GM12875 (cell line): ENCODE measurements around the gene CR1L.
"Not testable (repeated sequence)": the region's sequence is repeated elsewhere in the genome, so short reads cannot be mapped to it uniquely, and the experiment has no call there.

Experiments used
- H3K4me3 ChIP-seq: one replicate; pipeline ENCODE4 v1.5.1; 2011; ENCODE audit warnings: low read depth, low read length, control low read depth
- CTCF ChIP-seq: IDR thresholded peaks from 2 replicates; pipeline ENCODE4 v1.5.1; 2011; ENCODE audit warnings: low read depth, mild to moderate bottlenecking, control low read depth, inconsistent platforms, low read length, moderate library complexity, borderline replicate concordance; ENCODE audit not compliant: insufficient read depth

Gene CR1L

GRCh38 chr1:207754974-207755700, 110.2 kb downstream of the CR1L start:
- TF ChIP-seq CTCF = no peak
- no peak overlapping the region for H3K4me3 ChIP-seq

GRCh38 chr1:207755846-207756693, 111.1 kb downstream of the CR1L start:
- no peak for TF ChIP-seq CTCF
- no peak overlapping the region for H3K4me3 ChIP-seq

- no peak overlapping the region for H3K4me3 ChIP-seq
- TF ChIP-seq CTCF = no peak
Measured at GRCh38 chr1:207762622-207763021, 117.7 kb downstream of the CR1L start.

- no peak for TF ChIP-seq CTCF
- no peak overlapping the region for H3K4me3 ChIP-seq
Measured at GRCh38 chr1:207763091-207763490, 118.2 kb downstream of the CR1L start.

GRCh38 chr1:207763972-207764371, 119.0 kb downstream of the CR1L start:
- no peak overlapping the region for H3K4me3 ChIP-seq
- TF ChIP-seq CTCF = no peak

GRCh38 chr1:207766569-207766968, 121.6 kb downstream of the CR1L start:
- no peak for TF ChIP-seq CTCF

GRCh38 chr1:207770514-207770913, 125.6 kb downstream of the CR1L start:
- not testable (repeated sequence) for H3K4me3 ChIP-seq

More at GRCh38 chr1:207766569-207766968, 121.6 kb downstream of the CR1L start:
- H3K4me3 ChIP-seq = no peak overlapping the region
